Measurements from ENCODE around the gene SH3RF2.
"Not testable (repeated sequence)": the region's sequence is repeated elsewhere in the genome, so short reads cannot be mapped to it uniquely, and the experiment has no call there.

Gene SH3RF2

DNA sequence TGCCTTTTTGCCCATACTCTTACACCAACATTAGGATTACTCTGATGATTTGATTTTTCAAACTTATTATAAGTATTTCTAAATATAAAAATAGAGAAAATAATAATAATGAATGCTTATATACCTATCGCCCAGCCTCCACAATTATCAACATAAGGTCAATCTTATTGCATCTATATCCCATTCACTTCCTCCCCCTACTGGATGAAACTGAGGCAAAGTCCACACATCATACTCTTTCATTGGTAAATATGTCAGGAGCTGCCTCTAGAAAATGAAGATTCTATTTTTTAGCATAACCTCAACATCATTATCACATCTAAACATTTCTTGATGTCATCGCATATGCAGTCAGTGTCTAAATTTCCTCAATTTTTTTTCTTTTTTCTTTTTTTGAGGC is 44.3 kb downstream of the SH3RF2 start:
- no peak for DNase-seq

DNA sequence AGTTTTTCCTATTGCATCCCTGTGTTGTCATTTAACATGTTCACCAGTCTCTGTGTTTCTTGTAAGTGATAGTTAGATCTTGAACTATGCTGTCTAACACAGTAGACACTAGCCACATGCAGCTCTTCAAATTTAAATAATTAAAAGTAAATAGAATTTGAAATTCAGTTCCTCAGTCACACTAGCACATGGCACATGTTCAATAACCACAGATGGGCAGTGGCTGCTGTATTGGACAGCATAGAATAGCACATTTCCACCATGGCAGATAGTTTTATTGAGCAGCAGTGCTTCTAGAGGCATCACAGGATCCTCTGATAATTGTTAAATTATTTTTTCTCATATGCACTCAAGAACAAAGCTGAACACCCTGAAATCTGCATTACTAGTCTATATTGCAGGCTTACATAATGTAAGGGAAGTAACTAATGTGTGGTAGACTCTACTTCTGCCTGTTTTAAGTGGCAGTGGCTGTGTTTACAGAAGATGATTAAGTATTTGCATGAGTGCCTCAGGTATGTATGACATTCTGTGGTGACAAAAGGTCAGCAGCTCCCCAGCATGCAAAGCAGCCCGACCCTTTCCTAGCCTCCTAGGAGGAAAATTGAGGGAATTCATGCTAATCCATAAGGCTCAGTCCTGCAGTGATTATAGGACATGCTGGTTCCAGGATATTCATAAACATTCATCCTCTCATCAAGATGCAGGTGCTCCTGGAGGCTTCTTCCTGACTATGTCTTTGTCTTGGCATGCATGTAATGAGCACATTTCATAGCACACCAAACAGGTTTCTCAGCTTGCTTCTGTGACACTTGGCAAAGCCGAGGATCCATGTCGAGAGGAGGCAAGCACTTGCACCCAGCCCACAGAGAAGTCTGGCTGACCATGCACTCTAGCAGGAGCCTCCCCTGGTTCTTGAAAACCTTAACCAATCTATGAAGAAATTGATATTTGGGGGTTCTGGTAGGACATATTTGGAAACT is 45.5 kb downstream of the SH3RF2 start:
- DNase-seq, result no peak

DNA sequence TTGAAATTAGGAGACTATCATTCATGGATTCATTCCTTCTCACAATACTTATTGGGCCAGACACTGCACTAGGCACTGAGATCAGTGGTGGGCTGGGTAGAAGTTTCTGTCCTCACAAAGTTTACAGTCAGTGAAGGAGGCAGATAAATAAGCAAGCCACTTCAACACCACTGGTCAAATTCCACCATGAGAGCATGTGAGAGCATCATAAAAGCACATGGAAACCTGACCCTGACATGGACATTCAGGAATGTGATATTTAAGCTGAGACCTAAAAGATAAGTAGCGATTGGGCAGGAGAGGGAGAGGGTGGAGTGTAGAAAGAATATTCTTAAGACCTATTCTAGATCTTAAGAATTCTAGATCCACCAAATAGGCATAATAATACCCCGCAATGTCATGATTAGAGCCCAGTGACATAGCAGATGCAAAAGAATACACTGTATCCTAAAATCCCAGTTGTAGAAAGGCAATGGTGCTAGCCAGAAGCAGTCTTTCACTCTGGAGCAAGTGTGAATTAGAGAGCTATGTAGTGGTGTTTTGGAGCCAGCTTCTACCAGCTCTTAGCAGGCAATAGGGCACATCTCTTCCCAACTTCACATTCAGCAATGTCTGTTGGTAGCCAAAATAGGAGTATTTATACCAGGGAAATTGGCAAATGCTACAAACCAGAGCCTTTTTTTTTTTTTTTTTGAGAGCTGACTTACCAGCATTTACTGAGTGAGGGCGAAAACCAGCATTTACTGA is 46.4 kb downstream of the SH3RF2 start:
- DNase-seq, result no peak

DNA sequence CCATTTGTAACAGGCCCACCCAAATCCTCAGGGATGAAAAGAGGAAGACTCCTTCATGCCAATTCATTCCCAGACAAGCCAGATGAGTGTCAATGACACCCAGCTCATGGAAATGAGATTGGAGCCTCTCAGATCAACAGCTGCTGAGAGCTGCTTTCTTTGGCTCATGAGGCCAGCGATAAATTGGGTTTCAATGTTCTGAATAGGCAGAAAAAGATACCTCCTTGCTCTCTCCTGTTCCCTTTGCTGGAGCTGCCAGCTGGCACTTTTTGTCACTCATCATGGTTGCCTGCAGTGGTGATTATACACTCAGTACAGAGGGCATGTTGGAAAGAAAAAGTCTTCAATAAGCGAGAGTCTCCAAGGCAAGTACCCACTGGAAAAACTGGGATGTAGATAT is 47.1 kb downstream of the SH3RF2 start:
- DNase-seq, result no peak

DNA sequence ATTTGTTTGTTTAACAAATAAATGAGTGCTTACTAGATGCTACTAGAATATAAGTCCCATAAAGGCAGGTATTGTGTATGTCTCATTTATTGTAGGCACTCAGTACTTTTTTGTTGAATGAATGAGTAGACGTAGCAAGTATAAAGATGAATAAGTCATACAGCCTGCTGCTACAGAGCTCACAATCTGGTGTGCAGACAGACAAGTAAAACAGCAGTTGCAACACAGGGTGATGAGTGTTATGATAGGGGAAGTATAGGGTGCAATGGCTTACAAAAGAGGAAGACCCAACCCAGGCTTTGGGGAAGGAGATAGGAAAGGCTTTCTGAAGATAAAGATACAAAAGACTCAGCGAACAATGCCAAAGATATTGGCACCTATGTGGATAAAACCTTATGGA is 47.7 kb downstream of the SH3RF2 start:
- DNase-seq, result no peak

DNA sequence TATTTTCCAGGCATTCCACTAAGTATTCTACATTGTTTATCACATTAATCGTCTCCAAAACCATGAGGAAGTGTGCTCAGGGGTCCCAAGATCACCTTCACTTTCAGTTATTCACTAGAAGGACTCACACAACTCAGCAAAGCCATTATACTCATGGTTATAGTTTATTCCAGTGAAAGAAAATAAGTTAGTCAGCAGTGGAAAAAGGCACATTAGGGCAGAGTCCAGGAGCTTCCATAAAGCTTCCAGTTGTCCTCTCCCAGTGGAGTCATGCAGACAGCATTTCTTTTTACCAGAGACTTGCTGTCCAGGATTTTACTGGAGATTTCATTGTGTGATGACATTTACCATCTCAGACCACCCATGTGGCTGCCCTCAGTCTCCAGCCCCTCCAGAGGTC is 51.5 kb downstream of the SH3RF2 start:
- DNase-seq, result no peak

DNA sequence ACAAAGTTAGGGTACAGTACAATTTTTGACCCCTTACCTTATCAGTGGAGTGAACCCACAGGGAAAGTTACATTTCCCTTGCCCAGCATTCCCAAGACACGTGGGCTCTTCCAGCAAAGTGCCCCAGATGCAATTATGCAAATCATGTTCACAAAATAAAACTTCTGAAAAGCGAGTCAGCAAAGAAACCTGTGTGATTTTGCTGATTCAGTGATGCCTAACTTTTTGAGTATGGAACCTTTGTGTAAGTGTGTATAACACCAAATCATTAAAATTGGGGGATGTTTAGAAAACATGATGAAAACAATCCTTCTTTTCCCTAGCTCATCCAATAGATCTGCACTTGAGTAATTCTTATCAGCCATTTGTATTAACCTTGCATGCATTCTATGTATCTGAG is 52.6 kb downstream of the SH3RF2 start:
- no peak for DNase-seq

DNA sequence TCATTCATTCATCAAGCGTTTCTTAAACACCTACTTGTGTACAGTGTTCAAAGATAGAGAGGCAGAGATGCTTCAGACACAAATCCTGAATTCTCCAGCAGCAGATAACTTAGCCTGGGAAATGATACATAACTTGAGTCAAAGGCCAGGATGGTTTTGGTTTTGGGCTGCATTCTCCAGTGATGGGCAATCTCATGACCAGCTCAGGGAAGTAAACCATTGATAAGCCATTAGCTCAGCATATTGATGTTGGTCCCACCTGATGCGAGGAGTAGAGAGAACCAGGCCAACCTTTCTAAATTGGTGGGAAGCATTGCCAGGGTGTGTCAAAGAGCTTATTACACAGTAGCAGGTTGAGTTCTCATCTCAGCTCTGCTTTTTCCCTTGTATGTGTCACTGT is 53.0 kb downstream of the SH3RF2 start:
- DNase-seq, result no peak

DNA sequence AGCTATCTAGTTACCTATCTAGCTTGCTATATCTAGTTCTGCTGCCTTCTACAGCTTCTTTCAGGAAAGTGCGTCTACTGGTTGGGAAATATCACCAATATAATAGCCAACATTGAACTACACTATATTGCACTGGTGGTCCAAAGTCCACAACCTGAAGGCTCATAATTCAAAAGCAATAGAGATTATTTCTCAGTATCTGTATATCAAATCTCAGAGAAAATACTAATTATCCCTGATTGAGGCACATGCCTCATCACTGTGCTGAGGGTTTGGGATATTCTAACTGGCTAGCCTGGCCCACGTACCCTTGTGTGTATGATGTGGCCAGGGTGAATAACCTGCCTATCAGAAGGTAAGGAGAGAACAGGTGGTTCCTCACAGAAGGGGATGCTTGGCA is 53.8 kb downstream of the SH3RF2 start:
- DNase-seq, result no peak

DNA sequence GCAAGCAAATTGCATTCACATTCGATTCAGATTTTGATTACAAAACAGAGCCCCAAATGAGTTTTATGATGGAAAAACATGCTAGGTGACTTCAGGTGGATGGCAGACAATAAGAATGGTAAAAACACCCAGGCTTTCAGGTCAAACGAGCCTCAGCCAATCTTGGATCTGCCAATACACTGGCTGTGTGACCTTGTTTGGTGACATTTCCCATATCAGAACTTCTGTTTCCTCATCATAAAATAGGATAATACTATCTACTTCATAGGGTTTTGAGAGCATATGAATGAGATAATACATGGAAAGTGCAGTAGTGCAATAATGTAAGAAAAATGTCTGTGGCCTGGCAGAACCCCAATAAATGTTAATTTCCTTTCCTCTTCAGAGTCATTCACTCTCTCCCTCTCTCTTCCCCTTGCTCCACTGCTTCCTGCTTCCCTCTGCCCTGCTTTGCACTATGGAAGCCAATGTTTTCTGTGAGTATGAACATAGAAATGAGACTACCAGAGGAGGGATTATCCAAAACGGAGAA is 54.7 kb downstream of the SH3RF2 start:
- no peak for DNase-seq

DNA sequence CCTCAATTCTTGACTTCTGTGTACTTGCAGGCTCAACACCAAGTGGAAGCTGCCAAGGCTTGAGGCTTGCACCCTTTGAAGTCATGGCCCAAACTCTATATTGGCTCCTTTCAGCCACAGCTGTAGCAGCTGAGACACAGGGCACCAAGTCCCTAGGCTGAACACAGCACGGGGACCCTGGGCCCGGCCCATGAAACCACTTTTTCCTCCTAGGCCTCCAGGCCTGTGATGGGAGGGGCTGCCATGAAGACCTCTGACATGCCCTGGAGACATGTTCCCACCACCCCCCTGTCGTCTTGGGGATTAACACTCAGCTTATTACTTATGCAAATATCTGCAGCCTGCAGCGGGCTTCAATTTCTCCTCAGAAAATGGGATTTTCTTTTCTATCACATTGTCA is 57.2 kb downstream of the SH3RF2 start:
- DNase-seq, result not testable (repeated sequence)

DNA sequence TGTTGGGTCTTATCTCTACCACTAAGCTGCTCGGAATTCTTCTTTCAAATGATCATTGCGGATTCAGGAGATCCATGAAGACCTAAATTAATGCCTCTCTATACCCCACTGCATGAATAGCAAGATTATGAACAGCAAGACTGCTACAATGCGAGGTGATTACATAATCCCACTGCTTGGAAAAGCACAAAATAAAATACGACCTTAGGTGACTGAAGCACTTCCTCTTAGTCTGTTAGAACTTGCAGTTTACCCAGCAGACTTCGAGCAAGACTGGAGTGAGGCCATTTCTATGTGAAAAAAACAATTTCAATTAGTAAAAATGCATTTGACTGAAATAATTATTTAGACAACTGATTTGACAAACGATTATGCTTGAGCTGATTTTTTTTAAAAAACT is 59.8 kb downstream of the SH3RF2 start:
- no peak for DNase-seq

DNA sequence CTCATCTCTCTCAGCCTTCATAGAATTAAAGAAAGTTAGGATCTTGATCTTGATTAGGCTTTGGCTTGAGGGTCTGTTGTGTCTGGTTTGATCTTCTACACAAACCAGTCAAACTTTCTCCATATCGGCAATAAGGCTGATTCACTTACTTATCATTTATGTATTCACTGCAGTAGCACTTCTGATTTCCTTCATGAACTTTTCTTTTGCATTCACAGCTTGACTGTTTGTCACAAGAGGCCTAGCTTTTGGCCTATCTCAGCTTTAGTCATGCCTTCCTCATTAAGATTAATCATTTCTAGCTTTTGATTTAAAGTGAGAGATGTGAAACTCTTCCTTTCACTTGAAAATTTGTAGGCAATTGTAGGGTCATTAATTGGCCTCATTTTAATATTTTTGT is 62.8 kb downstream of the SH3RF2 start:
- no peak for DNase-seq

DNA sequence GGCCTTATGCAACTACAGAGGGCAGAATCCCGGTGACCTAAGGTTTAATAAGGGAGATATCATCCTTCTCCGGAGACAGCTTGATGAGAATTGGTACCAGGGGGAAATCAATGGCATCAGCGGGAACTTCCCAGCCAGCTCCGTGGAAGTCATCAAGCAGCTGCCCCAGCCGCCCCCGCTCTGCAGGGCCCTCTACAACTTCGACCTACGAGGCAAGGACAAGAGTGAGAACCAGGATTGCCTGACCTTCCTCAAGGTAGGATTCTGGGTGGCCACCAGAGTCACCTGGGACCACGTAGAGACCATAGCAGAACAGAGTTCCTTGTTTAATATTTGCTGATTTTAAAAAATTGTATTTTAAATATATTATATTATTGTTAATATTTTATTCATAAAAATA is 63.7 kb downstream of the SH3RF2 start:
- DNase-seq, result no peak

DNA sequence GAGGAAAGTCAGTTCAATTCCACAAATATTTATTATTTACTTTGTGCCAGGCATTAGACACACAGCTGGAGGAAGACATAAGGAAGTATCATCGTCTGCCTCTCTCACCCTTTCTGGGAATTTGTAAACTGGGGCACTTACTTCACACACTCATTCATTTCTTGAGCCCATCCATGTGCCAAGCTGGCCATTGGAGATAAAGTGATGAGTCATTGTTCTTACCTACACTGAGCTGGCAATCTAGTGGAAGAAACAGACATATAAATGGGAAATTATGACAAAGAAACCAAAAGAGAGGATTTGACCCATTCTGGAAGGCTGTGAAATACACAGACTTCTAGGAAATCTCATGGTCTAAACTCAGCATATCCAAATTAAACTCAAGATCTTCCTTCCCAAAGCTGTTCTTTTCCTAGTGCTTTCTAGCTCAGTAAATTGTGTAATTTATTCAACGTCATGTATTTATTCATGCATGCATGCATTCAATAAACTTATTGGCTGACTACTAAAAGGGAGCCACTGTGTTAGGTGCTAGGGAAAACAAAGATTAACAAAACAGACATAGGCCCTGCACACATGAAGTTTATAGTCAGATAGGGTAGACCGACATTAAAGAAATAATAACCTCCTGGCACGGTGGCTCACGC is 65.3 kb downstream of the SH3RF2 start:
- DNase-seq, result no peak

DNA sequence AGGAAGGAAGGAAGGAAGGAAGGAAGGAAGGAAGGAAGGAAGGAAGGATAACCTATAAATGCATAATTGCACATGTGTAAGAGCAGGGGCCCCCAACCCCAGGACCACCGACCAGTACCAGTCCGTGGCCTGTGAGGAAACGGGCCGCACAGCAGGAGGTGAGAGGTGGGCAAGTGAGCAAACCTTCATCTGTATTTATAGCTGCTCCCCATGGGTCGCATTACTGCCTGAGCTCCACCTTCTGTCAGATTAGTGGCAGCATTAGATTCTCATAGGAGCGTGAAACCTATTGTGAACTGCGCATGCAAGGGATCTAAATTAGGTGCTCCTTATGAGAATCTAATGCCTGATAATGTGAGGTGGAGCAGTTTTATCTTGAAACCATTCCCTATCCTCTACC is 66.1 kb downstream of the SH3RF2 start:
- no peak for DNase-seq

DNA sequence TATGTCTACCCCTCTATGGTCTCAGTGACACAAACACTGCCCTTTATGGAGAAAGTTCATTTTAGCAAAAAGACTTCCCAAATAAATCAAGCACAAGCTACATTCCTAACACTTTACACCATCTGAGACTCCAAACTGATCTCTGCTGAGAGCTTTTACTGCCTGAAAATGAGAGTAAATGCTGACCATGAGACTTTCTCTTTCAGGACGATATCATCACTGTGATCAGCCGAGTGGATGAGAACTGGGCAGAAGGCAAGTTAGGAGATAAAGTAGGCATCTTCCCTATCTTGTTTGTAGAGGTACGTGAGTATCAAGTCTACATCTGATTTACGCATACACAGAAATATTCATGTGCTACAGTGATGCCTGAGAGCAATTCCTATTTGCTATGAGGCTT is 67.5 kb downstream of the SH3RF2 start:
- DNase-seq, result no peak

DNA sequence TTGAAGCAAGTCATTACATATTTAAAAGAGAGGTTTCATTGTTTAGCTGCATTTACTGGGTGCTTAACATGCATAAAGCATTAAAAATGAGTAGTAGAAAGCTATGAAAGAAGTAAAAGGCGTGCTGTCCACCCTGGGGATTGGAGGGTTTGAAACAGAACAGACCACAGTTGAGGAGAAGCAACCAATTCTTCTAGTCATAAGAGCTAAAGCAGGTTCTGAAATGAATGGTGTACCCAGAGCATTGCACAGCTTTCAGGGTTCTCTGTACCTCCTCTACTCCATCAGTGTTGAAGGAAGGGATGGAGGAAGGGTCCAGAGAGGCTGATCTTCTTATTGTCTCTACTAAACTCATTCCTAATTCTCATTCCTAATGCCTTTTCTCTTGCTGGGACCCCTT is 68.9 kb downstream of the SH3RF2 start:
- DNase-seq, result no peak

DNA sequence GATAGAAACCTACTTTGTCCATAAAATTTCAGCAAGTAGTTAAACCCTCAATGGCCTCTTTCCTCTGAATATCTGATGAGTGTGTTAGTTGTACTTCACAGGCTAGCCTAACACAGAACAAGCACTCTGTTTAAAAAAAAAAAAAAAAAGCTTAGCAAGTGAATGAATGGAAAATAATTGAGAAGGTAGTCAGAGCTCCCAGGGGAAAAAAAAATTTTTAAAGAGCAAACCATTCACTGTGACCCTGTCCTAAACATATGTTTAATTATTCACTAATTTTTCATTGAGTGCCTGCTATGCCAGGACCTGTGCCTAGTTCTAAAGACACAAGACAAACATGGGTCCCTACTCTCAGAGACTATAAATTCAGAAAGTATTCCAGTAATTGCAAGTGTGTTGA is 69.3 kb downstream of the SH3RF2 start:
- no peak for DNase-seq

DNA sequence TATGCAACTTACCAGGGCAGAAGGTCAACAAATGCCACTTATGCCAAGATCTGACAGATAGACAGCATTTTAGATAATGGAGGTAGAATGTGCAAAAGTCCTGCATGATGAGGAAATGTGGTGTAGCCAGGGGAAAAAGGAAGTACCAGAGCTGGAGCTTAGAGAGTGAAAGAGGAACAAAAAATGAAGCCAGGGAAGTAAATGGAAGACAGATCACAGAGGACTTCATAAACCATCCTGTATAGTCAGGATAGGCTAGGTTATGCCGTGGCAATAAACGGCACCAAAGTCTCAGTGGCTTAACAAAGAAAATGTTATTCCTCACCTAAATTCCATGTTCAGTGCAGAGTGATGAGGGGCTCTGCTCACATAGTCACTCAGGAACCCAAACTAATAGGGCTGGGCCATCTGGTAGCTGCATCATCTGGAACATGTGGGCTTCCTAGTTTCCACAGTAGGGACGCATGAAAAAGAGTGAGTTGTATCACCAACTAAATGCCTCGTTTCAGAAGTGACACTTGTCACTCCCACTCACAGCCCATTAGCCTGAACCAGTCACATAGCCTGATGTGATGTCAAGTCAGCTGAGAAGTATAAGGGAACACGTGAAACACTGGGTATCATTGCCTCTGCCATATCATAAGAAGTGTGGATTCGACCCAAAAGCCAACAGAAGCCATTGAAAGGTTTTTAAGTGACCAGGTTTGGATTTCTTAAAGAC is 70.3 kb downstream of the SH3RF2 start:
- DNase-seq, result no peak

DNA sequence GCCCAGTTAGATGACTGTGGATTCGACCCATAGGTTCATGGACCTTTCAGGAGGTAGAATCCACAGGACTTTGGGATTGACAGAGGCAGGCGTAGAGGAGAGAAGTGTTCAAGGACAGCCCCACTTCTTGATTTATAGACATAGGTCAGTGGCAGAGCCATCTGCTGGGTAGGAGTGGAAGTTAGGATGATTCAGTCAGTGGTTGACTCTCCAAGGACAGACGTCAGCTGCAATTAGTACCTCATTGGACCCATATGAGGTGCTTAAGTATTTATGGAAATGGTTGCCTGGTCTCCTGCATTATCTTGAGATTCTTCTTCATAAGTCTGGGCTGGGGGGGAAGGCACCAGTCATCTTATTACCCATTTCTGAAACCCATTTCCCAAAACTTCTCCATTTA is 70.9 kb downstream of the SH3RF2 start:
- no peak for DNase-seq

DNA sequence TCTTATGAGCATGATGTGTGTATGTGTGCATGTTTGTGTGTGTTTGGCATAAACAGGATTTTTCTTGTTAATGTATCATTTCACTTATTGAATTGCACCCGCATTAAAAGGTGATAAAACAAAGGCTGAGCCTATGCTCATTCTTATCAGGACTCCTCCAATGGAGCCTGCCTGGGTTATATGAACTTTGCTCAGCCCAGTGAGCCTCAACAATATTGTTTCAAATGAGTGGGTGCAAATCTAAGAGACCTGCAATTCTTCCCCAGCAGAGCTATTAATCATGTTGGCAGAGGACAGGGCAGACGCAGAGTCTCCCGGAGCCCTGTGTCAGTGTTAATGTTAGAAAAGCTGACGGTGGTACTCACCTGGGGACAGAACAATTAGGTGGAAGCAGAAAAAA is 71.6 kb downstream of the SH3RF2 start:
- DNase-seq, result no peak

DNA sequence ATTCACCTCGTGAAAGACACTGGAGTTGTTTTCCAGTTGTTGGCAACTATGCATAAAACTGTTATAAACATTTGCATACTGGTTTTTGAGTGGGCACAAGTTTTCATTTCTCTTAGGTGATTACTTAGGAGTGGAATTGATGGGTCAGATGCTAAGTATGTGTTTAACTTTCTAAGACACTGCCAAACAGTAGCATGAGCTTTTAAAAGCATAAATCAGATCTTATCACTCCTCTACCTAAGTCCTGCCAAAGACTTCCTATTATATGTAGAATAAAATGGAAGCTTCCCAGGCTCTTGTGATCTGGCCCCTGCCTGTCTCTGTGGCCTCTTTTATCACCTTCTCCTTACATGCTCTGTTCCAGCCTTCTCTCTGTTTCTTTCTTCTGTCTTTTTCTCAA is 72.6 kb downstream of the SH3RF2 start:
- DNase-seq, result no peak

Data from NCI-H748 treated with DMSO at 0.1 percent for 48 hours (cell line).